ENCODE results near the gene MYO7B.

GRCh38 chr2:127672341-127673224 lies 137.1 kb downstream of the MYO7B start:
- TF ChIP-seq CTCF (IDR thresholded peaks at IDR 0.05) (no peak), EZH2 (IDR thresholded peaks at IDR 0.05; ENCODE audit: borderline replicate concordance, insufficient read depth, low read depth, low read length, poor library complexity, severe bottlenecking) (no peak)

Data from B cell (primary cell).